ENCODE data around the gene KIF13A. TPM values are rescaled to one million over a fixed set of nuclear protein-coding genes. Genes with fewer than 3 reads are reported as not detected.

Gene KIF13A
- total RNA-seq, 1 donor from 2014 or later: 29.0 TPM

DNA sequence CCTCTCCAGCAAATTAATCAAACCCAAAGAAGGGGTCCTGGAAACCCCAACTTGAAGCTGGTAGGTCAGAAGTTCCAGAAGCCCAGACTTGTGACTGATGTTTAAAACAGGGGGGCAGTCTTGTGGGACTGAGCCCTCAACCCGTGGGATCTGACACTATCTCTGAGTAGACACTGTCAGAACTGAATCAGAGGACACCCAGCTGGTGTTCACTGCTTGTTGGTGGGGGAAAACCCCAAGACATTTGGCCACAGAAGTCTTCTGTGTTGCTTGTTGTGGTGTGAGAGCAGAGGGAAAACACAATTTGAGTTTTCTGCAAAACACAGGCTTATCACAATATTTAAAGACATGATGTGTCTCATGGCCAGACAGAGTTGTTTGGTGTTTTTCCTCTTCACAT lies 29.9 kb downstream of the KIF13A start:
- H3K27ac ChIP-seq: no peak overlapping the region
- no peak overlapping the region for H3K27ac Mint-ChIP-seq
- H4K20me1 ChIP-seq (ENCODE audit: low read depth): no peaks in the 10 kb centered on the region
- no peaks in the 10 kb centered on the region for H3F3A ChIP-seq (ENCODE audit: low read depth)
- no peaks in the 10 kb centered on the region for H3K27me3 ChIP-seq
- peaks cover 14% of the 10 kb centered on the region for H3K36me3 Mint-ChIP-seq
- H3K79me2 ChIP-seq (ENCODE audit: low read depth): peaks cover 60% of the 10 kb centered on the region
- no peaks in the 10 kb centered on the region for H3K4me1 ChIP-seq
- H3K36me3 ChIP-seq: no peaks in the 10 kb centered on the region
- H3K4me1 Mint-ChIP-seq: no peaks in the 10 kb centered on the region
- DNase-seq (ENCODE audit: low spot score): no peak
- H2AFZ ChIP-seq (replicated peaks): no peak overlapping the region
- TF ChIP-seq CTCF (IDR thresholded peaks at IDR 0.05) (no peak), EZH2 (IDR thresholded peaks at IDR 0.05) (no peak), EZH2phosphoT487 (IDR thresholded peaks at IDR 0.05) (no peak)
- no peak overlapping the region for H3K9ac ChIP-seq
- H3K9me3 ChIP-seq (ENCODE audit: low read depth): no peaks in the 10 kb centered on the region
- H3K4me3 ChIP-seq: no peak overlapping the region
- no peaks in the 10 kb centered on the region for H3K9me3 Mint-ChIP-seq
- H3K27me3 Mint-ChIP-seq (ENCODE audit: insufficient read depth, low read depth): no peaks in the 10 kb centered on the region
- no peak overlapping the region for H3K4me2 ChIP-seq
- H3K4me3 Mint-ChIP-seq: no peak overlapping the region

DNA sequence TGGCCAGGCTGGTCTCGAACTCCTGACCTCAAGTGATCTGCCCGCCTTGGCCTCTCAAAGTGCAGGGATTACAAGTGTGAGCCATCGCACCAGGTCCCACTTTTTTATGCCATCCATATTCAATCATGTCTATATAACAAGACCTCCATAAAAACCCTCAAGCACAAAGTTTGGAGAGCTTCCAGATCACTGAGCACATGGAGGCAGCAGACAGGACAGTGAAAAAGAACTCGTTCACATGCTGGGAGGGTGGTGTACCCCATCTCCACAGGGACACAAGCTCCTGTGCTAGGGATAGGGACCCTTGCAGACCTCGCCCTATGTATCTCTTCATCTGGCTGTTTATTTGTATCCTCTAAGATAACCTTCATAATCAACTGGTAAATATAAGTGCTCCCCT lies 30.3 kb downstream of the KIF13A start:
- H3K4me1 Mint-ChIP-seq: no peaks in the 10 kb centered on the region
- H3K4me3 ChIP-seq: no peak overlapping the region
- H3K9me3 Mint-ChIP-seq: no peaks in the 10 kb centered on the region

GRCh38 chr6:17950095-17950494 lies 37.3 kb downstream of the KIF13A start:
- Histone ChIP-seq H3K4me3 (no peak overlapping the region), H3K79me2 (ENCODE audit: low read depth) (peaks cover 61% of the 10 kb centered on the region), H3K9me3 (ENCODE audit: low read depth) (no peaks in the 10 kb centered on the region), H3K27ac (peak overlapping the region; percentile 55), H3K27me3 (no peaks in the 10 kb centered on the region), H4K20me1 (ENCODE audit: low read depth) (no peaks in the 10 kb centered on the region), H3K36me3 (no peaks in the 10 kb centered on the region), H3F3A (ENCODE audit: low read depth) (peaks cover 3% of the 10 kb centered on the region), H3K4me2 (peak overlapping the region; percentile 28), H2AFZ (replicated peaks) (no peak overlapping the region), H3K9ac (no peak overlapping the region), H3K4me1 (peaks cover 22% of the 10 kb centered on the region)
- TF ChIP-seq CTCF (IDR thresholded peaks at IDR 0.05) (no peak), EZH2phosphoT487 (IDR thresholded peaks at IDR 0.05) (no peak), EZH2 (IDR thresholded peaks at IDR 0.05) (no peak)
- H3K4me1 Mint-ChIP-seq: peaks cover 10% of the 10 kb centered on the region
- H3K4me3 Mint-ChIP-seq: no peak overlapping the region
- peaks cover 3% of the 10 kb centered on the region for H3K9me3 Mint-ChIP-seq
- no peak overlapping the region for H3K27ac Mint-ChIP-seq
- no peaks in the 10 kb centered on the region for H3K27me3 Mint-ChIP-seq (ENCODE audit: insufficient read depth, low read depth)
- DNase-seq (ENCODE audit: low spot score): no peak
- H3K36me3 Mint-ChIP-seq: peaks cover 5% of the 10 kb centered on the region

More for the DNA sequence above, 30.3 kb downstream of the KIF13A start:
- Mint-ChIP-seq H3K4me3 (no peak overlapping the region), H3K27me3 (ENCODE audit: insufficient read depth, low read depth) (no peaks in the 10 kb centered on the region), H3K27ac (no peak overlapping the region), H3K36me3 (peaks cover 11% of the 10 kb centered on the region)
- no peaks in the 10 kb centered on the region for H3K9me3 ChIP-seq (ENCODE audit: low read depth)
- no peak for TF ChIP-seq EZH2 (IDR thresholded peaks at IDR 0.05)
- no peak for TF ChIP-seq EZH2phosphoT487 (IDR thresholded peaks at IDR 0.05)
- TF ChIP-seq CTCF (IDR thresholded peaks at IDR 0.05): no peak
- no peak overlapping the region for H3K27ac ChIP-seq
- DNase-seq (ENCODE audit: low spot score): no peak
- no peak overlapping the region for H3K4me2 ChIP-seq
- H3F3A ChIP-seq (ENCODE audit: low read depth): no peaks in the 10 kb centered on the region
- no peaks in the 10 kb centered on the region for H3K4me1 ChIP-seq
- no peak overlapping the region for H2AFZ ChIP-seq (replicated peaks)
- peaks cover 56% of the 10 kb centered on the region for H3K79me2 ChIP-seq (ENCODE audit: low read depth)
- H3K36me3 ChIP-seq: no peaks in the 10 kb centered on the region
- H3K27me3 ChIP-seq: no peaks in the 10 kb centered on the region
- H3K9ac ChIP-seq: no peak overlapping the region
- no peaks in the 10 kb centered on the region for H4K20me1 ChIP-seq (ENCODE audit: low read depth)
